Fibroblast of lung (primary cell): ENCODE measurements around the gene CLC.

Experiments
- EZH2 ChIP-seq: IDR thresholded peaks from 2 replicates; pipeline ENCODE4 v1.5.1; 2012; ENCODE audit warnings: low read length, control low read depth, mild to moderate bottlenecking; ENCODE audit errors: missing control alignments
- TF ChIP-seq, protein P1 (sequence below), 2 donors: IDR thresholded peaks in 1 of 2; conservative IDR thresholded peaks in 1 of 2; 1 replicate in 1 of 2; 2 replicates in 1 of 2; pipeline ENCODE4 v1.5.1; 2011 to 2012; ENCODE audit warnings: low read length in 2 of 2, control low read depth in 1 of 2, inconsistent platforms in 1 of 2, low read depth in 1 of 2, mild to moderate bottlenecking in 1 of 2

DNA sequence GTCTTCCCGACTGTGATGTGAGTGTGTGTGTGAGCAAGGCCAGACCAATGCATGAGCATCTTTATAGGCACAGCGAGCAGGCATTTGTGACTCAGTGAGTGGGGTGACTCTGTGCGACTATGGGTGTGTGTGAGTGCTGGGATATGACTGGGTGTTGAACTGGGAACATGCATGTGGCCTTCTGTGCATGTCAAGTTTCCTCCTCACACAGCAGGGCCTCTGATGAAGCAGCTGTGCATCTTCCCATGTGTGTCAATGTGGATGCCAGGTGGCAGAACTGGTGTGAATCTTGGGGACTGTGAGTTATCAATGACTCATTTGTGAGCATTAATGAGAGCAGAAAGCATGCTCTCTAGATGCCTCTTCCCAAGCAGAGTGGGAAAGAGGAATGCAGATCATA, 45.7 kb downstream of the CLC start:
- TF ChIP-seq, protein P1, sequence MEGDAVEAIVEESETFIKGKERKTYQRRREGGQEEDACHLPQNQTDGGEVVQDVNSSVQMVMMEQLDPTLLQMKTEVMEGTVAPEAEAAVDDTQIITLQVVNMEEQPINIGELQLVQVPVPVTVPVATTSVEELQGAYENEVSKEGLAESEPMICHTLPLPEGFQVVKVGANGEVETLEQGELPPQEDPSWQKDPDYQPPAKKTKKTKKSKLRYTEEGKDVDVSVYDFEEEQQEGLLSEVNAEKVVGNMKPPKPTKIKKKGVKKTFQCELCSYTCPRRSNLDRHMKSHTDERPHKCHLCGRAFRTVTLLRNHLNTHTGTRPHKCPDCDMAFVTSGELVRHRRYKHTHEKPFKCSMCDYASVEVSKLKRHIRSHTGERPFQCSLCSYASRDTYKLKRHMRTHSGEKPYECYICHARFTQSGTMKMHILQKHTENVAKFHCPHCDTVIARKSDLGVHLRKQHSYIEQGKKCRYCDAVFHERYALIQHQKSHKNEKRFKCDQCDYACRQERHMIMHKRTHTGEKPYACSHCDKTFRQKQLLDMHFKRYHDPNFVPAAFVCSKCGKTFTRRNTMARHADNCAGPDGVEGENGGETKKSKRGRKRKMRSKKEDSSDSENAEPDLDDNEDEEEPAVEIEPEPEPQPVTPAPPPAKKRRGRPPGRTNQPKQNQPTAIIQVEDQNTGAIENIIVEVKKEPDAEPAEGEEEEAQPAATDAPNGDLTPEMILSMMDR (conservative IDR thresholded peaks at IDR 0.05 in 1 of 2, IDR thresholded peaks at IDR 0.05 in 1 of 2; ENCODE audit: low read depth in 1 of 2, low read length in 2 of 2) = no peak
- TF ChIP-seq EZH2 = no peak
